ENCODE measurements around the gene PYGM. TPM values are rescaled to one million over a fixed set of nuclear protein-coding genes. Genes with fewer than 3 reads are reported as not detected.

The PYGM gene
- total and polyA plus RNA-seq, 2 donors (not counting 3 experiments of a cell fraction or from before 2014, with no cell fraction given): 0.10 to 0.62 TPM

- Histone ChIP-seq H3K27ac (ENCODE audit: insufficient read depth, low read depth, low read length) (no peak overlapping the region), H3K4me1 (ENCODE audit: control insufficient read depth, extremely low read depth, insufficient read depth, low read length) (no peaks in the 10 kb centered on the region), H2AFZ (ENCODE audit: low read depth, low read length) (no peak overlapping the region), H3K9ac (replicated peaks; ENCODE audit: extremely low read depth, insufficient read depth, low read length) (no peak overlapping the region), H3K36me3 (ENCODE audit: control insufficient read depth in 2 of 2, extremely low read depth in 1 of 2, insufficient read depth in 2 of 2, low read length in 2 of 2) (no peaks in the 10 kb centered on the region), H3K4me2 (ENCODE audit: insufficient read depth, low read length) (no peak overlapping the region), H3K27me3 (ENCODE audit: control insufficient read depth in 2 of 2, insufficient read depth in 2 of 2, low read length in 2 of 2) (peaks cover 33 to 34% of the 10 kb centered on the region in 2 experiments), H3K79me2 (ENCODE audit: control insufficient read depth, insufficient read depth, low read length) (no peaks in the 10 kb centered on the region), H3K9me1 (replicated peaks; ENCODE audit: control insufficient read depth, extremely low read depth, insufficient read depth, low read length) (no peaks in the 10 kb centered on the region), H4K20me1 (replicated peaks; ENCODE audit: control insufficient read depth, extremely low read depth, insufficient read depth, low read length) (no peaks in the 10 kb centered on the region), H3K4me3 (replicated peaks in 1 of 3; ENCODE audit: insufficient read depth in 1 of 3, low read depth in 1 of 3, low read length in 3 of 3) (no peak overlapping the region), H3K9me3 (replicated peaks; ENCODE audit: control insufficient read depth, insufficient read depth, low read length) (no peaks in the 10 kb centered on the region)
- ChIA-PET POLR2A (no interaction called here), CTCF (interaction anchor here (1.0 to 1.5 kb wide), 3 partner anchors 10 to 32 kb away, joined by 3 to 4 read pairs (median 3); no protein-coding TSS in a partner anchor)
- intact Hi-C loops (cut with micrococcal nuclease) (no loop called here), dilution Hi-C loops (cut with MboI; ENCODE audit: extremely low pct_ligation_motif_present, low sequenced_read_pairs) (no loop called here)
- TF ChIP-seq MYC (IDR thresholded peaks at IDR 0.05; ENCODE audit: low read depth, low read length) (no peak), JUN (IDR thresholded peaks at IDR 0.05; ENCODE audit: borderline replicate concordance, insufficient read depth, insufficient read length, low read depth) (no peak), POLR2AphosphoS5 (IDR thresholded peaks at IDR 0.05; ENCODE audit: insufficient read depth, low read depth, low read length) (no peak), CTCF (IDR thresholded peaks at IDR 0.05; ENCODE audit: extremely low read depth in 1 of 2, insufficient read depth in 1 of 2, low read depth in 1 of 2, low read length in 2 of 2) (no peak)
- DNase-seq (ENCODE audit: low read depth, low spot score) (no peak), FAIRE-seq (no peak)
- BruUV-seq (replicated peaks): no TSS peak
These were observed 39.6 kb downstream of the PYGM start for GRCh38 chr11:64720167-64720566.

- DNase-seq (ENCODE audit: low read depth, low spot score): no peak
- no peak overlapping the region for H3K9ac ChIP-seq (replicated peaks; ENCODE audit: extremely low read depth, insufficient read depth, low read length)
- H3K27ac ChIP-seq (ENCODE audit: insufficient read depth, low read depth, low read length): no peak overlapping the region
- FAIRE-seq: no peak
- no TSS peak for BruUV-seq (replicated peaks)
- dilution Hi-C loops (cut with MboI; ENCODE audit: extremely low pct_ligation_motif_present, low sequenced_read_pairs) (no loop called here), intact Hi-C loops (cut with micrococcal nuclease) (no loop called here)
- no peaks in the 10 kb centered on the region for H3K9me3 ChIP-seq (replicated peaks; ENCODE audit: control insufficient read depth, insufficient read depth, low read length)
- H2AFZ ChIP-seq (ENCODE audit: low read depth, low read length): no peak overlapping the region
- H3K36me3 ChIP-seq (ENCODE audit: control insufficient read depth in 2 of 2, extremely low read depth in 1 of 2, insufficient read depth in 2 of 2, low read length in 2 of 2): no peaks in the 10 kb centered on the region
- H3K79me2 ChIP-seq (ENCODE audit: control insufficient read depth, insufficient read depth, low read length): no peaks in the 10 kb centered on the region
- H4K20me1 ChIP-seq (replicated peaks; ENCODE audit: control insufficient read depth, extremely low read depth, insufficient read depth, low read length): no peaks in the 10 kb centered on the region
- H3K9me1 ChIP-seq (replicated peaks; ENCODE audit: control insufficient read depth, extremely low read depth, insufficient read depth, low read length): no peaks in the 10 kb centered on the region
- POLR2A ChIA-PET: no interaction called here
- H3K4me2 ChIP-seq (ENCODE audit: insufficient read depth, low read length): no peak overlapping the region
- CTCF ChIA-PET: interaction anchor here (1.0 to 1.5 kb wide), 3 partner anchors 9 to 31 kb away, joined by 3 to 5 read pairs (median 4); no protein-coding TSS in a partner anchor
- H3K4me1 ChIP-seq (ENCODE audit: control insufficient read depth, extremely low read depth, insufficient read depth, low read length): no peaks in the 10 kb centered on the region
- H3K4me3 ChIP-seq (replicated peaks in 1 of 3; ENCODE audit: insufficient read depth in 1 of 3, low read depth in 1 of 3, low read length in 3 of 3): no peak overlapping the region
- peaks cover 39 to 40% of the 10 kb centered on the region in 2 experiments for H3K27me3 ChIP-seq (ENCODE audit: control insufficient read depth in 2 of 2, insufficient read depth in 2 of 2, low read length in 2 of 2)
- TF ChIP-seq GATA2 (IDR thresholded peaks at IDR 0.05; ENCODE audit: insufficient read depth, insufficient read length, low read depth, low read length) (no peak), POLR2A (IDR thresholded peaks at IDR 0.05; ENCODE audit: low read depth, low read length) (no peak), POLR2AphosphoS5 (IDR thresholded peaks at IDR 0.05; ENCODE audit: insufficient read depth, low read depth, low read length) (no peak), FOS (IDR thresholded peaks at IDR 0.05; ENCODE audit: borderline replicate concordance, insufficient read depth, low read length) (no peak), CTCF (IDR thresholded peaks at IDR 0.05; ENCODE audit: extremely low read depth in 1 of 2, insufficient read depth in 1 of 2, low read depth in 1 of 2, low read length in 2 of 2) (no peak), MAX (IDR thresholded peaks at IDR 0.05; ENCODE audit: insufficient read depth, insufficient read length) (no peak), MYC (IDR thresholded peaks at IDR 0.05; ENCODE audit: low read depth, low read length) (no peak), EZH2 (IDR thresholded peaks at IDR 0.05; ENCODE audit: borderline replicate concordance, low read depth, low read length, severe bottlenecking) (no peak), JUN (IDR thresholded peaks at IDR 0.05; ENCODE audit: borderline replicate concordance, insufficient read depth, insufficient read length, low read depth) (no peak)
These were observed 40.4 kb downstream of the PYGM start for GRCh38 chr11:64719406-64719805.

All from endothelial cell of umbilical vein (primary cell).